Measurements from ENCODE around the gene ARFIP1. TPM values are rescaled to one million over a fixed set of nuclear protein-coding genes. Genes with fewer than 3 reads are reported as not detected.
"Not testable (repeated sequence)": the region's sequence is repeated elsewhere in the genome, so short reads cannot be mapped to it uniquely, and the experiment has no call there.

Gene ARFIP1
- total and polyA plus RNA-seq, 5 donors from 2014 or later = 7.5 to 24.2 (median 19.4) TPM

- Histone ChIP-seq H3K9me3 (ENCODE audit: control insufficient read depth in 2 of 2, low read length in 2 of 2) (no peaks in the 10 kb centered on the region), H3K27ac (ENCODE audit: insufficient read depth, low read length, poor library complexity, severe bottlenecking) (no peak overlapping the region), H3K4me3 (ENCODE audit: low read depth, low read length) (no peak overlapping the region), H3K27me3 (ENCODE audit: control insufficient read depth, insufficient read depth, low read length) (no peaks in the 10 kb centered on the region), H3K36me3 (ENCODE audit: control insufficient read depth, insufficient read depth, low read length) (peaks cover 5% of the 10 kb centered on the region), H3K4me1 (ENCODE audit: control insufficient read depth, insufficient read depth, low read length, poor library complexity, severe bottlenecking) (no peaks in the 10 kb centered on the region)
- Mint-ChIP-seq H3K4me3 (no peak overlapping the region), H3K36me3 (peaks cover 14% of the 10 kb centered on the region), H3K27me3 (no peaks in the 10 kb centered on the region), H3K9me3 (no peaks in the 10 kb centered on the region), H3K4me1 (no peaks in the 10 kb centered on the region), H3K27ac (no peak overlapping the region)
- ATAC-seq (ENCODE audit: low read depth in 2 of 2) (no peak), DNase-seq (no peak)
Observed at GRCh38 chr4:152885185-152885584, 105.4 kb downstream of the ARFIP1 start.

GRCh38 chr4:152886201-152886600, 106.4 kb downstream of the ARFIP1 start:
- ATAC-seq (ENCODE audit: low read depth in 2 of 2) (no peak), DNase-seq (no peak)
- Mint-ChIP-seq H3K27me3 (no peaks in the 10 kb centered on the region), H3K36me3 (peaks cover 22% of the 10 kb centered on the region), H3K27ac (no peak overlapping the region), H3K4me3 (no peak overlapping the region), H3K4me1 (peaks cover 0 to 3% (median 0%) of the 10 kb centered on the region in 4 donors), H3K9me3 (no peaks in the 10 kb centered on the region)
- Histone ChIP-seq H3K4me1 (ENCODE audit: control insufficient read depth, insufficient read depth, low read length, poor library complexity, severe bottlenecking) (no peaks in the 10 kb centered on the region), H3K9me3 (ENCODE audit: control insufficient read depth in 2 of 2, low read length in 2 of 2) (no peaks in the 10 kb centered on the region), H3K36me3 (ENCODE audit: control insufficient read depth, insufficient read depth, low read length) (peaks cover 8% of the 10 kb centered on the region), H3K27ac (ENCODE audit: insufficient read depth, low read length, poor library complexity, severe bottlenecking) (no peak overlapping the region), H3K4me3 (ENCODE audit: low read depth, low read length) (no peak overlapping the region), H3K27me3 (ENCODE audit: control insufficient read depth, insufficient read depth, low read length) (no peaks in the 10 kb centered on the region)

GRCh38 chr4:152887981-152888380, 108.2 kb downstream of the ARFIP1 start:
- H3K9me3 Mint-ChIP-seq = no peaks in the 10 kb centered on the region
- no peak overlapping the region for H3K27ac Mint-ChIP-seq
- no peaks in the 10 kb centered on the region for H3K27me3 Mint-ChIP-seq
- H3K4me1 Mint-ChIP-seq = peaks cover 0 to 3% (median 0%) of the 10 kb centered on the region in 4 donors
- Histone ChIP-seq H3K4me3 (ENCODE audit: low read depth, low read length) (no peak overlapping the region), H3K27ac (ENCODE audit: insufficient read depth, low read length, poor library complexity, severe bottlenecking) (no peak overlapping the region), H3K9me3 (ENCODE audit: control insufficient read depth in 2 of 2, low read length in 2 of 2) (no peaks in the 10 kb centered on the region), H3K27me3 (ENCODE audit: control insufficient read depth, insufficient read depth, low read length) (no peaks in the 10 kb centered on the region), H3K4me1 (ENCODE audit: control insufficient read depth, insufficient read depth, low read length, poor library complexity, severe bottlenecking) (no peaks in the 10 kb centered on the region), H3K36me3 (ENCODE audit: control insufficient read depth, insufficient read depth, low read length) (peaks cover 8% of the 10 kb centered on the region)
- no peak overlapping the region for H3K4me3 Mint-ChIP-seq
- peaks cover 27% of the 10 kb centered on the region for H3K36me3 Mint-ChIP-seq
- ATAC-seq (ENCODE audit: low read depth in 2 of 2) (no peak), DNase-seq (no peak)

DNA sequence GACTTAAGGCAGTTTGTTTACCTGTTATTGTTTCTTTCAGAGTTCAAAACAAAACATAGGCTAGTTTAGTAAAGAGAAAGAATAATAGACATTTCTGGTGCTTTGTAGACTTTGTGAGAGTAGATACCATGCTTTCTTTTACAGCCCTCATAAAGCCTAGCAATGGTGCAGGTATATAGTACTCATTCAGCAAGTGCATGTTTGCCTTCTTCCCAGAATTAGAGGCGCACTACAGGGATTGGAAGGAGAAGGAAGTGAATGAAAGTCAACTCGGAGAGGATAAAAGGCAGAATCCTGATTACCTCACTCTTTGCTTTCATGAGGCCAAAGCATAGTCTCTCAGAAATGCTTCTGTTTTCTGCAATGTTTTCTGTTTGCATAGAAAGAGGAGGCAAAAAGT, 113.2 kb downstream of the ARFIP1 start:
- peaks cover 31% of the 10 kb centered on the region for H3K36me3 Mint-ChIP-seq
- H3K27me3 Mint-ChIP-seq = no peaks in the 10 kb centered on the region
- peaks cover 3% of the 10 kb centered on the region for H3K36me3 ChIP-seq (ENCODE audit: control insufficient read depth, insufficient read depth, low read length)
- H3K4me3 Mint-ChIP-seq = no peak overlapping the region
- ATAC-seq (ENCODE audit: low read depth in 2 of 2) (no peak), DNase-seq (no peak)
- H3K9me3 ChIP-seq (ENCODE audit: control insufficient read depth in 2 of 2, low read length in 2 of 2) = no peaks in the 10 kb centered on the region
- no peaks in the 10 kb centered on the region for H3K4me1 ChIP-seq (ENCODE audit: control insufficient read depth, insufficient read depth, low read length, poor library complexity, severe bottlenecking)
- peaks cover 0 to 8% (median 0%) of the 10 kb centered on the region in 4 donors for H3K4me1 Mint-ChIP-seq
- no peaks in the 10 kb centered on the region for H3K27me3 ChIP-seq (ENCODE audit: control insufficient read depth, insufficient read depth, low read length)
- no peak overlapping the region for H3K27ac Mint-ChIP-seq
- no peak overlapping the region for H3K27ac ChIP-seq (ENCODE audit: insufficient read depth, low read length, poor library complexity, severe bottlenecking)
- H3K4me3 ChIP-seq (ENCODE audit: low read depth, low read length) = no peak overlapping the region
- no peaks in the 10 kb centered on the region for H3K9me3 Mint-ChIP-seq

DNA sequence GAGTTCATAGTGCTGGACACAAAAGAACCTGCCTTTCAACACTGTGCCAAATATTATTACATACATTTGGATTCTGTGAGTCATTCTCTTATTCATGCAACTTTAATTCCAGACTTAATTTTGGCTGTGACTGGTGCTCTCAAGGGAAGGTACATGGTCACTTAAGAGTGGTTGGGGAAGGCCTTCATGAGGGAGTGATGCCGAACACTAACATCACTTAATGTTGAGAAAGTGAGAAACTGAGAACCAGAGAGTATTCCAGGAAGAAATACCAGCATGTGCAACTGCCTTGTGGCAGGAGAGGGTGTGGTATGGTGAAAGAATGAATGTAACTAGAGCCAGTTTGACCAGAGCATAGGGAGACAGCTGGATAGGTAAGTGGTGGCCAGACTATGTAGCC, 114.9 kb downstream of the ARFIP1 start:
- Histone ChIP-seq H3K9me3 (ENCODE audit: control insufficient read depth in 2 of 2, low read length in 2 of 2) (no peaks in the 10 kb centered on the region), H3K36me3 (ENCODE audit: control insufficient read depth, insufficient read depth, low read length) (peaks cover 3% of the 10 kb centered on the region), H3K27ac (ENCODE audit: insufficient read depth, low read length, poor library complexity, severe bottlenecking) (no peak overlapping the region), H3K4me3 (ENCODE audit: low read depth, low read length) (no peak overlapping the region), H3K27me3 (ENCODE audit: control insufficient read depth, insufficient read depth, low read length) (no peaks in the 10 kb centered on the region), H3K4me1 (ENCODE audit: control insufficient read depth, insufficient read depth, low read length, poor library complexity, severe bottlenecking) (no peaks in the 10 kb centered on the region)
- Mint-ChIP-seq H3K36me3 (peaks cover 36% of the 10 kb centered on the region), H3K9me3 (no peaks in the 10 kb centered on the region), H3K4me3 (no peak overlapping the region), H3K27ac (peak overlapping the region in 1 of 3 donors; percentile 37), H3K4me1 (peaks cover 0 to 8% (median 0%) of the 10 kb centered on the region in 4 donors), H3K27me3 (no peaks in the 10 kb centered on the region)
- DNase-seq = no peak
- ATAC-seq (ENCODE audit: low read depth in 2 of 2) = no peak

GRCh38 chr4:152896811-152897210, 117.1 kb downstream of the ARFIP1 start:
- ATAC-seq (ENCODE audit: low read depth in 2 of 2) (no peak), DNase-seq (no peak)
- H3K27ac ChIP-seq (ENCODE audit: insufficient read depth, low read length, poor library complexity, severe bottlenecking) = no peak overlapping the region
- Mint-ChIP-seq H3K27ac (no peak overlapping the region), H3K27me3 (no peaks in the 10 kb centered on the region), H3K36me3 (peaks cover 26% of the 10 kb centered on the region), H3K4me1 (peaks cover 0 to 5% (median 0%) of the 10 kb centered on the region in 4 donors), H3K9me3 (no peaks in the 10 kb centered on the region), H3K4me3 (no peak overlapping the region)
- no peaks in the 10 kb centered on the region for H3K27me3 ChIP-seq (ENCODE audit: control insufficient read depth, insufficient read depth, low read length)
- no peaks in the 10 kb centered on the region for H3K9me3 ChIP-seq (ENCODE audit: control insufficient read depth in 2 of 2, low read length in 2 of 2)
- no peaks in the 10 kb centered on the region for H3K36me3 ChIP-seq (ENCODE audit: control insufficient read depth, insufficient read depth, low read length)
- no peak overlapping the region for H3K4me3 ChIP-seq (ENCODE audit: low read depth, low read length)
- H3K4me1 ChIP-seq (ENCODE audit: control insufficient read depth, insufficient read depth, low read length, poor library complexity, severe bottlenecking) = no peaks in the 10 kb centered on the region

DNA sequence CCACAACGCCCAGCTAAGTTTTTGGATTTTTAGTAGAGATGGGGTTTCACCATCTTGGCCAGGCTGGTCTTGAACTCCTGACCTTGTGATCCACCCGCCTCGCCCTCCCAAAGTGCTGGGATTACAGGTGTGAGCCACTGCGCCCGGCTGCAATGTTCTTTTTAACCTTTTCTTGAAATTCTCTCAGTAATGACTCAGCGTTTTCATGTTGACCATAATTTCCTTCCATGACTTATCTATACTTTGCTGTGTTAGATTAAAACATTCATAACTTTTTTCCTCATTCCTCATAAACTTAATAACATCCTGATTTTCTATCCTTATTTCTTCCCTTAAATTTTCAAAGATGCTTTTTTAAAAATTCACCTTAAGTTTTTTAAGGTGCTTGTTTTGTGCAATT, 118.4 kb downstream of the ARFIP1 start:
- H3K9me3 Mint-ChIP-seq; H3K27me3 Mint-ChIP-seq; H3K9me3 ChIP-seq (ENCODE audit: control insufficient read depth in 2 of 2, low read length in 2 of 2); H3K36me3 ChIP-seq (ENCODE audit: control insufficient read depth, insufficient read depth, low read length); H3K27ac ChIP-seq (ENCODE audit: insufficient read depth, low read length, poor library complexity, severe bottlenecking); H3K4me3 ChIP-seq (ENCODE audit: low read depth, low read length); ATAC-seq (ENCODE audit: low read depth in 2 of 2); H3K27ac Mint-ChIP-seq; H3K4me3 Mint-ChIP-seq; H3K4me1 Mint-ChIP-seq; DNase-seq; H3K4me1 ChIP-seq (ENCODE audit: control insufficient read depth, insufficient read depth, low read length, poor library complexity, severe bottlenecking); H3K27me3 ChIP-seq (ENCODE audit: control insufficient read depth, insufficient read depth, low read length): not testable (repeated sequence)
- H3K36me3 Mint-ChIP-seq = peaks cover 14% of the 10 kb centered on the region

GRCh38 chr4:152898606-152899005, 118.9 kb downstream of the ARFIP1 start:
- H3K27ac Mint-ChIP-seq = no peak overlapping the region
- no peak overlapping the region for H3K4me3 Mint-ChIP-seq
- H3K4me1 Mint-ChIP-seq = peaks cover 0 to 5% (median 0%) of the 10 kb centered on the region in 4 donors
- H3K27ac ChIP-seq (ENCODE audit: insufficient read depth, low read length, poor library complexity, severe bottlenecking) = no peak overlapping the region
- no peaks in the 10 kb centered on the region for H3K27me3 ChIP-seq (ENCODE audit: control insufficient read depth, insufficient read depth, low read length)
- no peaks in the 10 kb centered on the region for H3K4me1 ChIP-seq (ENCODE audit: control insufficient read depth, insufficient read depth, low read length, poor library complexity, severe bottlenecking)
- H3K36me3 ChIP-seq (ENCODE audit: control insufficient read depth, insufficient read depth, low read length) = no peaks in the 10 kb centered on the region
- ATAC-seq (ENCODE audit: low read depth in 2 of 2) (no peak), DNase-seq (no peak)
- H3K9me3 Mint-ChIP-seq = no peaks in the 10 kb centered on the region
- no peak overlapping the region for H3K4me3 ChIP-seq (ENCODE audit: low read depth, low read length)
- H3K27me3 Mint-ChIP-seq = no peaks in the 10 kb centered on the region
- peaks cover 10% of the 10 kb centered on the region for H3K36me3 Mint-ChIP-seq
- H3K9me3 ChIP-seq (ENCODE audit: control insufficient read depth in 2 of 2, low read length in 2 of 2) = no peaks in the 10 kb centered on the region

All from CD4-positive, CD25-positive, alpha-beta regulatory T cell (primary cell).